Thyroid gland (tissue), 4 donors: ENCODE measurements around the gene GUK1. TPM values are rescaled to one million over a fixed set of nuclear protein-coding genes. Genes with fewer than 3 reads are reported as not detected.

Experiments
- DNase-seq, 2 donors: peaks; one replicate each; pipeline ENCODE4 v3.0.0-alpha.2; 2019
- H3K27ac ChIP-seq, 3 donors: fragments of 200-600 bp; sonication (generic); 1 replicate in 2 of 3; 2 replicates in 1 of 3; pipeline ENCODE4 v1.5.1; 2016 to 2019; ENCODE audit warnings: mild to moderate bottlenecking in 1 of 3, moderate library complexity in 1 of 3
- H3K27me3 ChIP-seq: fragments of 200-600 bp; sonication (generic); one replicate; pipeline ENCODE4 v1.5.1; 2019
- H3K36me3 ChIP-seq, 2 donors: fragments of 200-600 bp; sonication (generic); one replicate each; pipeline ENCODE4 v1.5.1; 2016 to 2019
- H3K4me1 ChIP-seq, 2 donors: fragments of 200-600 bp; sonication (generic); one replicate each; pipeline ENCODE4 v1.5.1; 2017 to 2019
- H3K4me3 ChIP-seq, 3 donors: fragments of 200-600 bp; sonication (generic); replicated peaks in 1 of 3; 1 replicate in 2 of 3; 2 replicates in 1 of 3; pipeline ENCODE4 v1.5.1; 2016; ENCODE audit warnings: mild to moderate bottlenecking in 1 of 3
- H3K9me3 ChIP-seq: fragments of 200-600 bp; sonication (generic); one replicate; pipeline ENCODE4 v1.5.1; 2017
- POLR2A ChIP-seq, 2 donors: fragments of 450-650 bp; IDR thresholded peaks; one replicate each; pipeline ENCODE4 v1.6.1; 2017; ENCODE audit warnings: antibody characterized with exemption in 2 of 2, mild to moderate bottlenecking in 2 of 2, moderate library complexity in 1 of 2
- WGBS, 2 donors: methylation state at CpG; one replicate each; pipeline ENCODE4 v1.1.5; 2017; 5-methylcytosine and 5-hydroxymethylcytosine counted together
- intact Hi-C: fragments of 100-400 bp; cut with DNase I; formaldehyde crosslinking; loops from one replicate; pipeline ENCODE4 v1.15.1; 2023
- total RNA-seq, 4 donors: library from RNA; depleted of rRNA; stranded (reverse); fragments of >200 nt; gene quantifications; one replicate each; pipeline ENCODE4 v1.2.3, GENCODE V29; 2016
- TF ChIP-seq, protein P1 (sequence below), 6 experiments: fragments of 200-600 bp in 3 of 6; fragments of 450-650 bp in 3 of 6; sonication (generic) in 3 of 6; IDR thresholded peaks; one replicate each; pipeline ENCODE4 v1.5.1; 2016 to 2019; ENCODE audit warnings: antibody characterized with exemption in 6 of 6, mild to moderate bottlenecking in 2 of 6, inconsistent platforms in 1 of 6, moderate library complexity in 1 of 6

GUK1 gene
- total RNA-seq, 4 donors from 2014 or later, result 157 to 385 (median 283) TPM

DNA sequence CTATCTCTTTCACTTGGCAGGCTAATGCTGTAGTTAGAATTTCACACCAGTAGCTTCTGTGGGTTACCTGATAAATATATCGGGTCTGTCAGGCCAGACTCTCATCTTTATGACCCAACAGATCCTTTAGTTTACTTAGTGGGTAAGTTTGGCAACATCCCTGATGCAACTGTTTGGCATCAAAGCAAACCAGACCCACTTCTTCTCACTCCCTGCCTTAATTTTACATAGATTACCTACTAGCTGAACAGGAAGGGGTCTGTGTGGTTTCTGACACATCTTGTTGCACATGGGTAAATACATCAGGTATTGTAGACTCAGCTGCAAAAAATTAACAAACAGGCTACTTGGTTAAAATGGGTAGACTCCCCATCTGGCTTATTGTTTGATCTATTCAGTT is 3.2 kb upstream of the GUK1 start:
- Histone ChIP-seq H3K4me3 (no peak overlapping the region), H3K27me3 (no peaks in the 10 kb centered on the region), H3K27ac (no peak overlapping the region), H3K4me1 (peaks cover 12% of the 10 kb centered on the region in 2 donors), H3K9me3 (no peaks in the 10 kb centered on the region), H3K36me3 (no peaks in the 10 kb centered on the region)
- intact Hi-C loops, result loop anchor here (10.0 kb wide), 1 partner anchor 78 kb away; no protein-coding TSS in a partner anchor
- TF ChIP-seq, protein P1, sequence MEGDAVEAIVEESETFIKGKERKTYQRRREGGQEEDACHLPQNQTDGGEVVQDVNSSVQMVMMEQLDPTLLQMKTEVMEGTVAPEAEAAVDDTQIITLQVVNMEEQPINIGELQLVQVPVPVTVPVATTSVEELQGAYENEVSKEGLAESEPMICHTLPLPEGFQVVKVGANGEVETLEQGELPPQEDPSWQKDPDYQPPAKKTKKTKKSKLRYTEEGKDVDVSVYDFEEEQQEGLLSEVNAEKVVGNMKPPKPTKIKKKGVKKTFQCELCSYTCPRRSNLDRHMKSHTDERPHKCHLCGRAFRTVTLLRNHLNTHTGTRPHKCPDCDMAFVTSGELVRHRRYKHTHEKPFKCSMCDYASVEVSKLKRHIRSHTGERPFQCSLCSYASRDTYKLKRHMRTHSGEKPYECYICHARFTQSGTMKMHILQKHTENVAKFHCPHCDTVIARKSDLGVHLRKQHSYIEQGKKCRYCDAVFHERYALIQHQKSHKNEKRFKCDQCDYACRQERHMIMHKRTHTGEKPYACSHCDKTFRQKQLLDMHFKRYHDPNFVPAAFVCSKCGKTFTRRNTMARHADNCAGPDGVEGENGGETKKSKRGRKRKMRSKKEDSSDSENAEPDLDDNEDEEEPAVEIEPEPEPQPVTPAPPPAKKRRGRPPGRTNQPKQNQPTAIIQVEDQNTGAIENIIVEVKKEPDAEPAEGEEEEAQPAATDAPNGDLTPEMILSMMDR (IDR thresholded peaks at IDR 0.05), result no peak
- TF ChIP-seq POLR2A (IDR thresholded peaks at IDR 0.05), result no peak
- WGBS, 2 donors, result 55 to 64% methylated on average over 1 of the region's 1 CpG
- DNase-seq, result no peak

- peak overlapping the region; percentile 78 to 97 (median 90) for H3K27ac ChIP-seq
- no peaks in the 10 kb centered on the region for H3K9me3 ChIP-seq
- H3K4me1 ChIP-seq, result peaks cover 23 to 36% of the 10 kb centered on the region in 2 donors
- peak overlapping the region; percentile 21 to 98 (median 34) for H3K4me3 ChIP-seq
- TF ChIP-seq POLR2A (IDR thresholded peaks at IDR 0.05), result no peak
- TF ChIP-seq, protein P1 (IDR thresholded peaks at IDR 0.05), result no peak
- intact Hi-C loops, result loop anchor here (10.0 kb wide), 1 partner anchor 75 kb away; no protein-coding TSS in a partner anchor
- no peak for DNase-seq
- H3K36me3 ChIP-seq, result no peaks in the 10 kb centered on the region
- WGBS, 2 donors, result 25 to 45% methylated on average over 17 to 30 of the region's 30 CpGs
- no peaks in the 10 kb centered on the region for H3K27me3 ChIP-seq
These were observed 611 bp upstream of the GUK1 start for GRCh38 chr1:228139406-228139930.

- intact Hi-C loops, result loop anchor here (5.0 kb wide), 1 partner anchor 33 kb away; the partner anchor contains the start of gene MRPL55
- TF ChIP-seq, protein P1 (IDR thresholded peaks at IDR 0.05), result no peak
- TF ChIP-seq POLR2A (IDR thresholded peaks at IDR 0.05), result no peak
- DNase-seq, result no peak
- H3K27me3 ChIP-seq, result no peaks in the 10 kb centered on the region
- H3K4me1 ChIP-seq, result peaks cover 23 to 36% of the 10 kb centered on the region in 2 donors
- H3K9me3 ChIP-seq, result no peaks in the 10 kb centered on the region
- H3K4me3 ChIP-seq, result peak overlapping the region; percentile 82 to 98 (median 96)
- 8 to 33% methylated on average over 4 to 5 of the region's 25 CpGs for WGBS, 2 donors
- H3K36me3 ChIP-seq, result peaks cover 0 to 2% of the 10 kb centered on the region in 2 donors
- H3K27ac ChIP-seq, result peak overlapping the region; percentile 82 to 97 (median 90)
These were observed 696 bp downstream of the GUK1 start for GRCh38 chr1:228140724-228141225.

- H3K27me3 ChIP-seq, result no peaks in the 10 kb centered on the region
- peak overlapping the region; percentile 82 to 98 (median 96) for H3K4me3 ChIP-seq
- DNase-seq, result no peak
- peaks cover 23 to 36% of the 10 kb centered on the region in 2 donors for H3K4me1 ChIP-seq
- TF ChIP-seq, protein P1 (IDR thresholded peaks at IDR 0.05), result no peak
- no peak for TF ChIP-seq POLR2A (IDR thresholded peaks at IDR 0.05)
- H3K36me3 ChIP-seq, result peaks cover 3 to 4% of the 10 kb centered on the region in 2 donors
- H3K27ac ChIP-seq, result peak overlapping the region; percentile 82 to 97 (median 90)
- intact Hi-C loops, result loop anchor here (5.0 kb wide), 1 partner anchor 34 kb away; the partner anchor contains the start of gene MRPL55
- 41 to 49% methylated on average over 9 to 27 of the region's 27 CpGs for WGBS, 2 donors
- H3K9me3 ChIP-seq, result no peaks in the 10 kb centered on the region
These were observed 1.4 kb downstream of the GUK1 start for GRCh38 chr1:228141226-228142044.
